Measurements from ENCODE around the gene LRATD1.

DNA sequence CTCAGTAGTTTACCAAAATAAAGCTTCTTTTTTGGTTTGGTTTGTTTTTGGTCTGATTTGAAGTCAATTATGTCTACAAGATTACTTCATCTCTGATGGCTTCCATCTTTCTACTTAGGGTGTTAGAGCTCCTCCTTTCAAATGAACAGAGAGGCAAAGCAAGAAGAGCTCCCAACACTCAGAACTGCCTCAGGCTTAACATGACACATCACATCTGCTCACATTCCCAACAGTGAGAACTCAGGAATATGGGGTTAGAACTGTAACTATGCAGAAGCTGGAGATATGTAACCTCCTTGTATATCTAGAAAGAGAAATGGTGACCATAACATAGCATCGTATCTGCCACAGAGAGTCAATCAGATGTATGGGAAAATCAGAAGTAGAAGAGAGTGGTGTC lies 11.4 kb upstream of the LRATD1 start:
- TF ChIP-seq, protein P1, sequence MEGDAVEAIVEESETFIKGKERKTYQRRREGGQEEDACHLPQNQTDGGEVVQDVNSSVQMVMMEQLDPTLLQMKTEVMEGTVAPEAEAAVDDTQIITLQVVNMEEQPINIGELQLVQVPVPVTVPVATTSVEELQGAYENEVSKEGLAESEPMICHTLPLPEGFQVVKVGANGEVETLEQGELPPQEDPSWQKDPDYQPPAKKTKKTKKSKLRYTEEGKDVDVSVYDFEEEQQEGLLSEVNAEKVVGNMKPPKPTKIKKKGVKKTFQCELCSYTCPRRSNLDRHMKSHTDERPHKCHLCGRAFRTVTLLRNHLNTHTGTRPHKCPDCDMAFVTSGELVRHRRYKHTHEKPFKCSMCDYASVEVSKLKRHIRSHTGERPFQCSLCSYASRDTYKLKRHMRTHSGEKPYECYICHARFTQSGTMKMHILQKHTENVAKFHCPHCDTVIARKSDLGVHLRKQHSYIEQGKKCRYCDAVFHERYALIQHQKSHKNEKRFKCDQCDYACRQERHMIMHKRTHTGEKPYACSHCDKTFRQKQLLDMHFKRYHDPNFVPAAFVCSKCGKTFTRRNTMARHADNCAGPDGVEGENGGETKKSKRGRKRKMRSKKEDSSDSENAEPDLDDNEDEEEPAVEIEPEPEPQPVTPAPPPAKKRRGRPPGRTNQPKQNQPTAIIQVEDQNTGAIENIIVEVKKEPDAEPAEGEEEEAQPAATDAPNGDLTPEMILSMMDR (IDR thresholded peaks at IDR 0.05): no peak
- TF ChIP-seq POLR2A (IDR thresholded peaks at IDR 0.05): no peak
